NK-92 (cell line): Measurements from ENCODE around the gene TBC1D10B.

Experiments used
- DNase-seq: peaks from one replicate; lab custom pipeline; 2025; ENCODE audit not compliant: unreplicated experiment; lab: John Stamatoyannopoulos, UW

The TBC1D10B gene

DNA sequence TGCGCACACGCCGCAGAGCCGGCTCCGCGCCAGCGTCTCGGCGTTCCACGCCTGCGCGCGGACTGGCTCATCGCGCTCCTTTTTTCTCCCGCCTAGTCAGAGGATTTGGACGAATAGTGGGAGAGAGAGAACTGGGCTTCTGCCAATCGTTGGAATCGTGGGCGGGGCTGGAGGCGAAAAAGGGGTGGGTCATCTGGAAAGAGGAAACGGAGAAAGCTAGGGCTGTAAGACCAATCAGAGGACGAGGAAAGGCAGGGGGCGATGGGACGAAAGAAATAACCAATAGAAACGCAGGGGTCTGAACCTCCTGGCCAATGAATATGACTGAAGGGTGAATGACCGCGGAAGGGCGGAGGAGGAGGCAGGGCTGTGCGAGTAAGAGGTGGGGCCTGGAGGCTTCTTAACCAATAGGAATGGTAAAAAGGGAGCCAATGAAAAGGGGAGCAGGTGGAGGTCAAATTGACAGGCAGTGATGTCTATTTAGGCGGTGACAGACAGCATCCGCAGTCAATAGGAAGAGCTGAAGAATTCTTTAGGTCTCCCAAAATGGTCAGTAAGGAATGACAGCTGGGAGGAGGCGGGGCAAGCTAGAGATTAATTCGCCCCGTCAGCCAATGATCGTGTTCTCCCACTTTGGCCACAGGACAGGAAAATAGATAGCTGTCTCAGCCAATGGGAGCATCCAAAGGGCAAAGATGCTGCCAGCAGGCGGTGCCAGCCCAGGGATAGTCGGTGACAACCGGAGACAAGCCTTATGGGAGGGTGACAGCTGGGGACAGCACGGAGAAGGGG lies at the start of gene TBC1D10B:
Gene TBC1D10B (minus strand): TSS at position 39 of the 792 bp plus-strand sequence. CDS start 311 bp downstream, outside the sequence.
- DNase-seq, result peak; percentile 98

- no peak for DNase-seq
Measured at GRCh38 chr16:30418350-30419181, 48.3 kb upstream of the TBC1D10B start.

GRCh38 chr16:30417529-30418349 lies 47.4 kb upstream of the TBC1D10B start:
- DNase-seq, result no peak

DNA sequence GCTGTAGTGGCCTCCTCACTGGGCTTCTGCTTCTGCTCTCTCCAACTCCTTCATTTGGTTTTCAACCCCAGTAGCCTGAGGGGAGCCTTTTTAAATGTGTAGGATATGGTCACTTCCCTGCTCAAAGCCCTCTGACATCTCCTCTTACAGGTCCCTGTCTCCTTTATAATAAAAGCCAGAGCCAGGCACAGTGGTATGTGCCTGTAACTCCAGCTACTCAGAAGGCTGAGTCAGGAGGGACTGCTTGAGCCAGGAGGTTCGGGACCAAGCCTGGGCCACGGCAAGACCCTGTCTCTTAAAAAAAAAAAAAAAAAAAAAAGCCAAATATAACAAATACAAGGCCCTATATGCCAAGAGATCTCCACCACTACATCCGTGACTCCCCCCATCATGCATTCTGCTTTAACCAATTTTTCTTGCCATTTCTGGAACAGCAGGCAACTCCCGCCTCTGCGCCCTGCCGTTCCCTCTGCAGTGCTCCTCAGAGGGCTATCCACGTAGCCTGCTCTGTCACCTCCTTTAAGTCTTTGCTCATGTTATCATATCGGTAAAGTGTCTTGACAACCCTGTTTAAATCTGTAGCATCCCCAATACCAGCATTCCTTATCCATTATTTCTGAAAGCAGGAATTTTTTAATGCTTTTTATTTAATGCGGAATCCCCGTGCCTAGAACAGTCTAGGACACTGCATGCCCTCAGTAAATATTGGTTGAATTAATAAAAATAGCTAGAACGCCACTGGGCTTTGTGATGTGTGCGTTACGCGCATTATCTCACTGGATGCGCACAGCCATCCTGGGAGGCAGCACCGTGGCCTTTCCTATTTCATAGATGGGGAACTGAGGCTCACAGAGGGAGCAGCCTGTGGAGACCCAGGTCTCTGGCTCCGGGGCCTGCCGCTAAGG lies 46.6 kb upstream of the TBC1D10B start:
- no peak for DNase-seq

DNA sequence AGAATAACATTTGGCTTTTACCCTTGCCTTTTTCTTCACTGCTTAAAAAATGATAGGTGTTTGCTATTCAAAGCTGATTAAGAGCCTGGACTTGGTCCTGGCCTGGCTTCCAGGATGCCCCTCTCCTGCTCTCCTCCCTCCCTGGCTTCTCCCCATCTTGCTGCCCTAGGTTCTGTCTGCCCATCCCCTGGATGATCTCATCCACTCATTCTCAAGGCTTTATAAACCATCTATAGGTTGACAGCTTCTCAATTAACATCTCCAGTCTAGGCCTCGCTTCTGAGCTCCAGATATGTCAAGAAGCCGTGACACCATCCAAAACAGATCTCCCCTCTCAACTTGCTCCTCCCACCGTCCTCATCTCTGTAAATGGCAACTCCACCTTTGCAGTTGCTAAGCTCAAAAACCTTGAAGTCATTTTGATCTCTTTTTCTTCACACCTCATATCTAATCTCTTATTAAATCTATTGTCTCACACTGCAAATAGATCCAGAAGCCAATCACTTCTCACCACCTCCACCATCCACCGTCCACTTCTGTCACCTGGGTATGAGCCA lies 45.8 kb upstream of the TBC1D10B start:
- DNase-seq, result no peak

DNA sequence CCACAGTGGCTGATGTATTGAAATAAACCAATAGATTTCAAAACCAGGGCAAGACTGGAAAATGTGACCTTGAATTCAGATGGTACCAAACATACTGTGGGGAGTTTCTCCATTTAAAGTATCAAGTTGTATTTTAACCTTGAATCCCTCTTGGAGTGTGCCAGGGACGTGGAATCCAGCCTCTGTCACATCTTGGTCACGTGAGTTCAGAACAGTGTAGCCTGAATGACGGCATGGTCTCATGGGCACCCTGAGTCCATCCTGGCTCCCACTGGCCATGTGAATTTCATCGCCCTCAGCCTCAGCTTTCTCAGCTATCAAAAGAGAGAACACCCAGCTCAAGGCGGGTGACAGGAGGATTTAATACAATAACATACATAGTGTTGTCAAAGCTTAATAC lies 43.9 kb upstream of the TBC1D10B start:
- no peak for DNase-seq

- no peak for DNase-seq
Measured at GRCh38 chr16:30413112-30413806, 43.0 kb upstream of the TBC1D10B start.

DNA sequence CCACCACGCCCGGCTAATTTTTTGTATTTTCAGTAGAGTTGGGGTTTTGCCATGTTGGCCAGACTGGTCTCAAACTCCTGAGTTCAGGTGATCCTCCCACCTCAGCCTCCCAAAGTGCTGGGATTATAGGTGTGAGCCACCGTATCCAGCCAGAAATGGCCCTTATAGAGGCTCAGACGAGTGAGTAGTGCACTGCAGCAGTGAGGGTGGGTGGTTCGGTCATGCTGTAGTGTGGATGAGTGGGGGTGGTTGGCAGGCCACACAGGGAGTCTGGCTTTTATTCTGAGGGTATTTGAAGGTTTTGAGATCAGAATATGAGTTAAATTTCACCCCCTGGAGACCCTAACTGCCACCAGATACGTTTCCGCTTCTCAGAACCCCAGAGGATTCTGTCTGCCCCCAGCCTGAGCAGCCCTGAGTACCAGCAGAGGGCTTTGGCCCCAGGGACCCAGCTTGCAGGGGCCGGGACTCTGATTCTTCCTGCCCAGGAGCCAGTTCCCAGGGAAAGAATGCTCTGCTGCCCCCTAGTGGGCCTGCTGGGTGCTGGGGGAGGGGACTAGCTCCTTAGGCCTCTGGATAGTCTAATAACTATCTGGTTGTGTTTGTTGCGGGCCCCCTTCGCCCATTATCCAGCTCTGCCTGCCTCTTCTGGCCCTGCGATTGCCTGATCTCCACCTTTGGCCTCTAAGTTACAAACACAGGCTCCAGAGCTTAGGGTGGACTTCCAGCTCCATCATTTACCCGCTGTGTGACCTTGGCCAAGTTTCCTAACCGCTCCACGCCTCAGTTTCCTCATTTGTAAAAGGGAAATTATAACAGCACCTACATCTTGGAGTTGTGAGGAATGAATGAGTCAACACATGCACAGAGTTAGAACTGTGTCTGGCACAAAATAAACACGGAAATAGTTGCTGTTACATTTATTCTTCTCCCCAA lies 39.1 kb upstream of the TBC1D10B start:
- peak; percentile 49 for DNase-seq

DNA sequence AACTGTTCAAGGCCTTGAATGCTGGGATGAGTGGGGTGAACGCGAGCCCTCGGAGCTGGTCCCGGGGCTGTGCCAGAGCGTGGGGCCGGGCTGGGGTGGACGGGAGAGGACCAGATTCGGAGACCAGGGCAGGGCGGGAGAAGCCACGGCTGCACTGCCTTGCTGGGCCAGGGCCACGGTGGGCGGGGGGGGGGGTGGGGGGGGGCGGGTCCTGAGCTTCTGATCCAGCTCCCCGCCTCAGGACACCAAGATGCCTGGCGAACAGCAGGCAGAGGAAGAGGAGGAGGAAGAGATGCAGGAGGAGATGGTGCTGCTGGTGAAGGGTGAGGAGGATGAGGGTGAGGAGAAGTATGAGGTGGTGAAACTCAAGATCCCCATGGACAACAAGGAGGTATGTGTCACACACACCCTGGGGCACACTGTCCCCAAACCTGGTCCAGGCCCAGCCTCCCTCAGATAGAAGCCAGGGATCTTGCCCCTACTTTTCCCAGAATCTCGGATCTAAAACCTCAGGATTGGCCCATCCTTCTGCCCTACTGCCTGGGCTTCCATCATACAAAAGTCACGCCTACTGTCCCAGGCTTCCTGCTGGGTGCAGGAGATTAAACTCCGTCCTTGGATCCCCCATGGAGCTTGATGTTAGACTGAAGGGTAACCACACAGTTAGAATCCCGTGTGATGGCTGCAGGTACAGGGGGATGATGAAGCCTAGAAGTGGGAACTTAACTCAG lies 37.7 kb upstream of the TBC1D10B start:
- no peak for DNase-seq

GRCh38 chr16:30407102-30407803 lies 37.0 kb upstream of the TBC1D10B start, which contains the start of gene ZNF771:
Gene ZNF771 (plus strand): TSS chr16:30407606. CDS start chr16:30408054, 448 bp downstream.
- DNase-seq, result no peak

- no peak for DNase-seq
Measured at GRCh38 chr16:30406795-30407101, 36.5 kb upstream of the TBC1D10B start.

DNA sequence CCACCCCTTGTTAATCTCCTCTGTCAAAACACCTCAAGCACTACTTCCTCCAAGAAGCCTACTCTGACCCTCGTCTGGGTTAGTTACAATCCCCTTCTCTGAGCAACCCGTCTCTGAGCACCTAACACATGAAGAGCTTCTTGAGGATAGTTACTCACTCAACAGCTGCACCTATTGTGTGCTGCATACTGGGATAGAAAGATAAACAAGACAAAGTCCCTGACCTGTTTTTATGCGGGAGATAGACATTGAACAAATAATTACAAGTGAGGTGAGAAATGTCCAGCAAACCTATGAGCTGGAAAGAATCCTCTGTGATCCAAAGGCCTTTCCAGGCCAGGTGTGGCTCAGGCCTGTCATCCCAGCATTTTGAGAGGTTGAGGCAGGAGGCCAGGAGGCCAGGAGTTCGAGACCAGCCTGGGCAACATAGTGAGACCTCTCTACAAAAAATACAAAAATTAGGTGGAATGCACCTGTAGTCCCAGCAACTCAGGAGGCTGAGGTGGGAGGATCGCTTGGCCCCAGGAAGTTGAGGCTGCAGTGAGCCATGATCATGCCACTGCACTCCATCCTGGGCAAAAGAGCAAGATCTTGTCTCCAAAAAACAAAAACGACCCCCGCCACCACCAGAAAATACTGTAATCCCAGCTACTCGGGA lies 31.6 kb upstream of the TBC1D10B start:
- no peak for DNase-seq

DNA sequence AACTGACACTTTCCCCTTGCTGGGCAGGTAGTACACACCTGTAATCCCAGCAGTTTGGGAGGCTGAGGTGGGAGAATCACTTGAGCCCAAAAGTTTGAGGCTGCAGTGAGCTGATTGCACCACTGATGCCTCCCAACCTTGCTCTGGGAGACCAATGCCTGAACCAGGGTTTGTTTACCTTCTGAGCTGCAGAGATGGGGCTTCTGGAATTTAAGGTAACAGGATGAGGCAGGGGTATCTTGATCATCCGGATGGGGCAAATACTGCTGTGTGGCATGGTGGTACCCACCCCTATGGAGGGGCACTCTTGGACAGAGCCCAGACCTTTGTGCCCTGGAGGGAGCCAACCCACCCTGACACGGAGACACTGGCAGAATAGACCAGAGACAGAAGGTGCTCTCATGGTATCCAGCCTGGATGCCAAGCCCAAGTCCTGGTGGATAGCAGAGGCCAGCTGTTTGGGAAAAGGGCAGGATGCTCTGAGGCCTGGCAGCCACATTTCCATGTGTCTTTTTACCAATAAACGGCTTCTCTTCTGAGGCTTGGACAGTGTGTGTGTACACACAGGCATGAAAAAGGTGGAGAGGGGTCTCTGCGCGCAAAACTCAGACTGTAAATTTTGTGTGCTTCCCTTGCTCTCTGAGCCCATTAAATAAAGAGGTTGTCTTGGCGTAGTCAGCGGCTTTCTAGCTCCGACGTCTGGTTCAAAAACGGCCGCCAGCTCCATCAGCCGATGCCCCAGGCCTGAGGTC lies 29.3 kb upstream of the TBC1D10B start:
- no peak for DNase-seq

DNA sequence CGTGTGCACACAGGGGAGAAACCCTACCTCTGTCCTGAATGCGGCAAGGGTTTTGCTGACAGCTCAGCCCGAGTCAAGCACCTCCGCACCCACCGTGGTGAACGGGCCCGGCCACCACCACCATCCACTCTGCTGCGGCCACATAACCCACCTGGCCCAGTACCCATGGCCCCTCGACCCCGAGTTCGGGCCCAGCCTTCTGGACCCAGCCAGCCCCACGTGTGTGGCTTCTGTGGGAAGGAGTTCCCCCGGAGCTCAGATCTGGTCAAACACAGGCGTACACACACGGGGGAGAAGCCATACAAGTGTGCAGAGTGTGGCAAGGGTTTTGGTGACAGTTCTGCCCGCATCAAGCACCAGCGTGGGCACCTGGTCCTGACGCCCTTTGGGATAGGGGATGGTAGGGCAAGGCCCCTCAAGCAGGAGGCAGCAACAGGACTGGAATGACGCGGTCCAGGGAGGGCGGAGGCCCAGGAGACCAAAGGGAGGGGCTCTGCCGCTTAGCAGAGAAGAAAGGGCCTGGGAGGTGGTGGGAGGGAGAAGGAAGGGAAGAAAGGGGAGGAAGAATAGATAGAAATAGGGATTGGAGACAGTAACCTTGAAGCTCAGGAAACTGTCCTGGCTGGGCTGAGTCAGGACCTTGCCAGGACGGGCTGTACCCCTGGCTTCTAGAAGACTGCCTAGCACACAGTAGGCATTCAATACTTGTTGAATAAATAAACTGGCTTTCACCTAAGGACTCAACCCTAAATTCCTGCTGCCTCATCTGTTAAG lies 28.6 kb upstream of the TBC1D10B start:
- DNase-seq, result no peak
